SW480 (cell line): ENCODE results near the gene FCHO1.
"Not testable (repeated sequence)": the region's sequence is repeated elsewhere in the genome, so short reads cannot be mapped to it uniquely, and the experiment has no call there.

ENCODE experiments used
- DNase-seq: peaks from one replicate; pipeline ENCODE4 v3.0.0-alpha.2; 2016; ENCODE audit warnings: low spot score

The FCHO1 gene

GRCh38 chr19:17762505-17763229 is 11.4 kb downstream of the FCHO1 start:
- DNase-seq: peak; percentile 79

GRCh38 chr19:17764348-17764747 is 13.1 kb downstream of the FCHO1 start:
- no peak for DNase-seq

GRCh38 chr19:17765069-17765618 is 13.9 kb downstream of the FCHO1 start:
- DNase-seq: peak; percentile 48

- peak; percentile 81 for DNase-seq
Measured at GRCh38 chr19:17766543-17767131, 15.4 kb downstream of the FCHO1 start.

GRCh38 chr19:17767559-17767958 is 16.3 kb downstream of the FCHO1 start:
- no peak for DNase-seq

GRCh38 chr19:17770613-17771012 is 19.3 kb downstream of the FCHO1 start:
- DNase-seq: no peak

- no peak for DNase-seq
Measured at GRCh38 chr19:17772172-17772571, 20.9 kb downstream of the FCHO1 start.

GRCh38 chr19:17775245-17775927 is 24.1 kb downstream of the FCHO1 start:
- no peak for DNase-seq

GRCh38 chr19:17775991-17776803 is 24.9 kb downstream of the FCHO1 start:
- no peak for DNase-seq

- DNase-seq: not testable (repeated sequence)
Measured at GRCh38 chr19:17777840-17778239, 26.6 kb downstream of the FCHO1 start.

- peak; percentile 79 for DNase-seq
Measured at GRCh38 chr19:17778251-17778967, 27.1 kb downstream of the FCHO1 start.

- no peak for DNase-seq
Measured at GRCh38 chr19:17778968-17779929, 28.0 kb downstream of the FCHO1 start.

- no peak for DNase-seq
Measured at GRCh38 chr19:17780781-17781180, 29.5 kb downstream of the FCHO1 start.

GRCh38 chr19:17783721-17784120 is 32.4 kb downstream of the FCHO1 start:
- DNase-seq: not testable (repeated sequence)

GRCh38 chr19:17784201-17785008 is 33.1 kb downstream of the FCHO1 start:
- peak; percentile 65 for DNase-seq

GRCh38 chr19:17787274-17787913 is 36.1 kb downstream of the FCHO1 start:
- no peak for DNase-seq

- DNase-seq: no peak
Measured at GRCh38 chr19:17788632-17789031, 37.4 kb downstream of the FCHO1 start.

GRCh38 chr19:17790059-17790780 is 38.9 kb downstream of the FCHO1 start:
- peak; percentile 72 for DNase-seq
